K562 (cell line): ENCODE measurements around the gene IRF2. TPM values are rescaled to one million over a fixed set of nuclear protein-coding genes. Genes with fewer than 3 reads are reported as not detected.

Experiments
- ATAC-seq: fragments of 200-7000 bp; cut with Tn5 transposase; 3 replicates; pipeline ENCODE4 v1.9.1; 2020; ENCODE audit warnings: moderate library complexity
- BruUV-seq: library from RNA; stranded (reverse); fragments of 400-500 nt; replicated peaks from 2 replicates; lab custom pipeline; 2021; lab: Mats Ljungman, UMichigan
- CTCF ChIA-PET: fragments of 300-600 bp; formaldehyde crosslinking; extraction: SDS; loops from one replicate; lab custom pipeline; 2021; ENCODE audit warnings: low intra/inter-chr PET ratio; lab: Yijun Ruan, JAX
- POLR2A ChIA-PET: fragments of 300-600, 350-650 bp; sonication (Branson Sonifier 250); formaldehyde crosslinking; extraction: SDS; loops from one replicate; lab custom pipeline; 2021; ENCODE audit warnings: antibody characterized with exemption, inconsistent platforms; lab: Yijun Ruan, JAX
- DNase-seq, 4 experiments: peaks; one replicate each; pipeline versions ENCODE4 v3.0.0 to v3.0.0-alpha.2; 2011 to 2018; ENCODE audit warnings: low spot score in 3 of 4, mixed read lengths in 3 of 4; ENCODE audit errors: extremely low read depth in 1 of 4
- FAIRE-seq: peaks from 2 replicates; lab custom pipeline; 2011; peaks lifted over from hg19 to GRCh38; lab: Jason Lieb, UNC
- H2AFZ ChIP-seq: 2 replicates; pipeline ENCODE4 v1.6.0; 2011; ENCODE audit warnings: low read depth, low read length, control low read depth, inconsistent platforms
- H3K27ac ChIP-seq: fragments of 200-600 bp; 3 replicates; pipeline ENCODE4 v1.8.0; 2011; ENCODE audit warnings: low read depth, mild to moderate bottlenecking, control low read depth, inconsistent platforms, low read length, moderate library complexity, mixed read lengths; ENCODE audit errors: extremely low read depth
- H3K27me3 ChIP-seq, 2 experiments: fragments of 300-600 bp in 1 of 2; 2 replicates in 1 of 2; 3 replicates in 1 of 2; pipeline versions ENCODE4 v1.6.0 to v1.8.0; 2011; ENCODE audit warnings: inconsistent platforms in 2 of 2, low read length in 2 of 2, mild to moderate bottlenecking in 1 of 2, mixed read lengths in 1 of 2, moderate library complexity in 1 of 2; ENCODE audit not compliant: control insufficient read depth in 2 of 2, insufficient read depth in 2 of 2
- H3K36me3 ChIP-seq: fragments of 300-600 bp; 3 replicates; pipeline ENCODE4 v1.8.0; 2011; ENCODE audit warnings: mild to moderate bottlenecking, low read length, inconsistent platforms; ENCODE audit not compliant: control insufficient read depth, insufficient read depth
- H3K4me1 ChIP-seq, 2 experiments: fragments of 200-600 bp in 1 of 2; replicated peaks in 1 of 2; 2 replicates in 1 of 2; 3 replicates in 1 of 2; pipeline versions ENCODE4 v1.5.1 to v1.8.0; 2011; ENCODE audit warnings: inconsistent platforms in 2 of 2, low read length in 2 of 2, mild to moderate bottlenecking in 1 of 2, mixed read lengths in 1 of 2, moderate library complexity in 1 of 2; ENCODE audit not compliant: control insufficient read depth in 2 of 2, insufficient read depth in 2 of 2
- H3K4me2 ChIP-seq: 2 replicates; pipeline ENCODE4 v1.6.1; 2011; ENCODE audit warnings: low read length, control low read depth, inconsistent platforms, mixed read lengths; ENCODE audit not compliant: insufficient read depth
- H3K4me3 ChIP-seq: fragments of 200-600 bp; sonication (generic), shearing (Covaris generic); 2 replicates; pipeline ENCODE4 v1.5.1; 2016; ENCODE audit warnings: control low read depth, inconsistent platforms
- H3K79me2 ChIP-seq: fragments of 200-600 bp; 3 replicates; pipeline ENCODE4 v1.8.0; 2011; ENCODE audit warnings: low read length, inconsistent platforms; ENCODE audit not compliant: control insufficient read depth, insufficient read depth
- H3K9ac ChIP-seq, 2 experiments: 2 replicates each; pipeline versions ENCODE4 v1.6.0 to v1.6.1; 2011; ENCODE audit warnings: low read depth in 2 of 2, low read length in 2 of 2, control low read depth in 1 of 2, inconsistent platforms in 1 of 2, mild to moderate bottlenecking in 1 of 2, mixed read lengths in 1 of 2; ENCODE audit not compliant: insufficient read depth in 1 of 2
- H3K9me1 ChIP-seq: one replicate; pipeline ENCODE4 v1.6.0; 2011; ENCODE audit warnings: inconsistent platforms, mild to moderate bottlenecking, low read length, moderate library complexity; ENCODE audit not compliant: control insufficient read depth, insufficient read depth
- H3K9me3 ChIP-seq: replicated peaks from 2 replicates; pipeline ENCODE4 v1.5.1; 2011; ENCODE audit warnings: low read depth, low read length, inconsistent platforms; ENCODE audit not compliant: control insufficient read depth, insufficient read depth
- H4K20me1 ChIP-seq: replicated peaks from 2 replicates; pipeline ENCODE4 v1.6.1; 2011; ENCODE audit warnings: low read length, inconsistent platforms, mixed read lengths; ENCODE audit not compliant: control insufficient read depth, insufficient read depth
- ATF6 ChIP-seq: sonication (generic); formaldehyde crosslinking; IDR thresholded peaks from 2 replicates; pipeline ENCODE4 v1.4.0; 2020; ENCODE audit warnings: mild to moderate bottlenecking, missing genetic modification reagents
- CHCHD3 ChIP-seq: fragments of 250-450 bp; sonication (Bioruptor Pico); IDR thresholded peaks from 2 replicates; pipeline ENCODE4 v2.1.2; 2022; ENCODE audit warnings: mild to moderate bottlenecking
- NRF1 ChIP-seq, 2 experiments: fragments of 450-650 bp; IDR thresholded peaks in 1 of 2; conservative IDR thresholded peaks in 1 of 2; 2 replicates each; pipeline ENCODE4 v1.6.1; 2014; ENCODE audit warnings: mild to moderate bottlenecking in 2 of 2
- RBM15 ChIP-seq: fragments of 200-400 bp; formaldehyde crosslinking; IDR thresholded peaks from 2 replicates; pipeline ENCODE4 v1.6.1; 2018; ENCODE audit warnings: mild to moderate bottlenecking, low read length, moderate library complexity; ENCODE audit not compliant: insufficient read depth
- RNF219 ChIP-seq: fragments of 250-450 bp; sonication (Bioruptor Pico); IDR thresholded peaks from 2 replicates; pipeline ENCODE4 v1.5.0; 2022; ENCODE audit warnings: mild to moderate bottlenecking
- ZNF212 ChIP-seq: fragments of 450-650 bp; formaldehyde crosslinking; IDR thresholded peaks from 2 replicates; pipeline ENCODE4 v1.4.0; 2020; ENCODE audit warnings: mild to moderate bottlenecking
- WGBS: fragments of 100-300 bp; shearing (Covaris generic); methylation state at CpG from one replicate; pipeline ENCODE4 v1.1.6; 2016; ENCODE audit warnings: low coverage, mixed read lengths; ENCODE audit not compliant: insufficient coverage; ENCODE audit errors: missing lambda C conversion rate; 5-methylcytosine and 5-hydroxymethylcytosine counted together
- in situ Hi-C: fragments of 300-500 bp; cut with MboI; formaldehyde crosslinking; loops from 4 replicates; pipeline ENCODE4 v1.15.0; 2018; ENCODE audit warnings: inconsistent platforms, mixed read lengths
- intact Hi-C: fragments of 100-400 bp; cut with micrococcal nuclease; formaldehyde crosslinking; loops from 2 replicates; pipeline ENCODE4 v1.14.2; 2022
- polyA plus RNA-seq, 8 experiments: library from polyadenylated mRNA; depleted of rRNA in 4 of 8; stranded (reverse) in 5 of 8; unstranded in 3 of 8; fragments of >200 nt; fragmentation: Nextera tagmentation in 2 of 8; fragmentation: Illumina TruSeq in 1 of 8; extraction: Ambion mirVana in 2 of 8; extraction: Trizol in 1 of 8; gene quantifications; 2 replicates each; pipeline versions ENCODE4 v1.2.1 to v1.2.3, GENCODE V29; 2011 to 2014; ENCODE audit warnings: inconsistent platforms in 1 of 8, missing spikeins in 1 of 8
- total RNA-seq, 7 experiments: library from RNA; depleted of rRNA in 6 of 7; stranded (reverse); fragments of >200 nt in 6 of 7; fragmentation: Illumina TruSeq in 2 of 7; extraction: Trizol in 2 of 7; gene quantifications; 2 replicates each; pipeline versions ENCODE4 v1.2.1 to v1.2.3, GENCODE V29; 2011 to 2021; ENCODE audit warnings: low replicate concordance in 1 of 7

The IRF2 gene
- total and polyA plus RNA-seq, 9 of the 15 experiments (the other 6 are each of a cell fraction or from before 2014, with no cell fraction given) = 7.1 to 17.1 (median 11.3) TPM

- in situ Hi-C loops (no loop called here), intact Hi-C loops (no loop called here)
- DNase-seq (no peak), ATAC-seq (peak; percentile 43), FAIRE-seq (no peak)
- TF ChIP-seq ZNF212 (CRISPR knock-in tag) = no peak
- TF ChIP-seq ATF6 (CRISPR knock-in tag) = no peak
- TF ChIP-seq CHCHD3 = no peak
- no peak for TF ChIP-seq RNF219 (CRISPR knock-in tag)
- no peak for TF ChIP-seq RBM15
- TF ChIP-seq NRF1 (conservative IDR thresholded peaks at IDR 0.05 in 1 of 2, IDR thresholded peaks at IDR 0.05 in 1 of 2) = no peak
- ChIA-PET CTCF (no interaction called here), POLR2A (interaction anchor here (0.6 kb wide), 1 partner anchor 209 kb away, joined by 3 read pairs; no protein-coding TSS in a partner anchor)
- peak overlapping the region in 1 of 2 experiments; percentile 38; a peak in 1 of 4 replicates for H3K9ac ChIP-seq
- BruUV-seq = no TSS peak
- no peak overlapping the region for H3K27ac ChIP-seq
- H3K4me3 ChIP-seq = no peak overlapping the region
- no peaks in the 10 kb centered on the region for H3K27me3 ChIP-seq
- WGBS = 71% methylated on average over 20 of the region's 20 CpGs
- peaks cover 7% of the 10 kb centered on the region for H4K20me1 ChIP-seq
- H3K4me2 ChIP-seq = no peak overlapping the region
- no peak overlapping the region for H2AFZ ChIP-seq
- no peaks in the 10 kb centered on the region for H3K9me1 ChIP-seq
- peaks cover 3 to 7% of the 10 kb centered on the region in 2 experiments; a peak in 3 of 5 replicates for H3K4me1 ChIP-seq
- H3K36me3 ChIP-seq = no peaks in the 10 kb centered on the region
- H3K79me2 ChIP-seq = peaks cover 3% of the 10 kb centered on the region; the same call in 2 of the 3 replicates
- no peaks in the 10 kb centered on the region for H3K9me3 ChIP-seq
Observed at GRCh38 chr4:184439856-184440594, 34.3 kb downstream of the IRF2 start.
